Ovary (tissue), 9 donors: Measurements from ENCODE around the gene DXO. TPM values are rescaled to one million over a fixed set of nuclear protein-coding genes. Genes with fewer than 3 reads are reported as not detected.

Experiments
- DNase-seq, 5 donors: peaks; one replicate each; pipeline ENCODE4 v3.0.0-alpha.2; 2019 to 2020
- H3K27ac ChIP-seq, 2 donors: fragments of 200-600 bp; one replicate each; pipeline versions ENCODE4 v1.5.1 to v1.8.0; 2019 to 2022
- H3K27me3 ChIP-seq: fragments of 200-600 bp; one replicate; pipeline ENCODE4 v1.8.0; 2022
- H3K36me3 ChIP-seq: fragments of 200-600 bp; sonication (generic); one replicate; pipeline ENCODE4 v1.5.1; 2019
- H3K4me1 ChIP-seq: one replicate; pipeline ENCODE4 v1.8.1; 2013; ENCODE audit warnings: mild to moderate bottlenecking, moderate library complexity; ENCODE audit not compliant: insufficient read depth
- H3K4me3 ChIP-seq: fragments of 200-600 bp; sonication (generic); one replicate; pipeline ENCODE4 v1.5.1; 2017
- H3K9me3 ChIP-seq, 2 donors: fragments of 200-600 bp in 1 of 2; sonication (generic) in 1 of 2; one replicate each; pipeline versions ENCODE4 v1.5.1 to v1.8.1; 2013 to 2019; ENCODE audit warnings: mild to moderate bottlenecking in 1 of 2, moderate library complexity in 1 of 2
- CTCF ChIP-seq, 3 donors: fragments of 450-650 bp in 2 of 3; fragments of 200-600 bp in 1 of 3; IDR thresholded peaks; one replicate each; pipeline versions ENCODE4 v1.5.1 to v1.8.0; 2016 to 2022; ENCODE audit warnings: antibody characterized with exemption in 3 of 3, mild to moderate bottlenecking in 1 of 3
- EP300 ChIP-seq: sonication (generic); formaldehyde crosslinking; IDR thresholded peaks from one replicate; pipeline ENCODE4 v1.6.1; 2017; ENCODE audit warnings: antibody characterized with exemption
- POLR2A ChIP-seq: fragments of 450-650 bp; IDR thresholded peaks from one replicate; pipeline ENCODE4 v1.6.1; 2017; ENCODE audit warnings: antibody characterized with exemption, mild to moderate bottlenecking, moderate library complexity
- WGBS, 3 donors: extraction: QIAGEN DNeasy Blood & Tissue Kit in 1 of 3; methylation state at CpG; one replicate each; pipeline versions ENCODE4 v1.1.5 to v1.1.7; 2013 to 2017; 5-methylcytosine and 5-hydroxymethylcytosine counted together
- intact Hi-C, 4 donors: fragments of 100-400 bp; cut with DNase I; formaldehyde crosslinking; loops; one replicate each; pipeline versions ENCODE4 v1.11.0 to v1.15.1; 2022 to 2023
- polyA plus RNA-seq, 2 donors: library from polyadenylated mRNA; stranded (reverse); fragments of 200-250 nt in 1 of 2; fragments of 350-450 nt in 1 of 2; fragmentation: Illumina TruSeq in 1 of 2; extraction: RNeasy Lipid Tissue Mini Kit (QIAGEN cat#74804) in 1 of 2; gene quantifications; one replicate each; pipeline ENCODE4 v1.2.3, GENCODE V29; 2013 to 2014
- total RNA-seq, 7 donors: library from RNA; depleted of rRNA in 2 of 7; stranded (reverse); fragments of >200 nt in 2 of 7; fragmentation: NEBNext Ultra II Directional in 3 of 7; extraction: Animal tissue kit (Norgen Biotek cat#: 25700) in 3 of 7; gene quantifications; one replicate each; pipeline versions ENCODE4 v1.1.0 to v1.2.4, GENCODE V29; 2016 to 2023
- donor health status: DM: no; HTN: no; CAD: no; lungs with moderate emphysema.
- donor health status: DM: no; HTN: no; CAD: no.
- donor health status: Bipolar disorder and iron deficiency.
- donor health status: DM: yes; HTN: yes; CAD: no.
- donor health status: DM: no; HTN: no; CAD: no.
- donor health status: DM: yes; HTN: yes; CAD: no.

DXO gene
- total and polyA plus RNA-seq, 9 donors, result 11.7 to 42.8 (median 26.7) TPM

GRCh38 chr6:31972709-31973350 is 892 bp upstream of the DXO start:
- H3K4me3 ChIP-seq, result peak overlapping the region; percentile 79
- H3K27me3 ChIP-seq, result no peaks in the 10 kb centered on the region
- intact Hi-C loops, result no loop called here
- peak overlapping the region; percentile 96 to 97 for H3K27ac ChIP-seq
- no peaks in the 10 kb centered on the region for H3K36me3 ChIP-seq
- peaks cover 4% of the 10 kb centered on the region for H3K4me1 ChIP-seq
- no peak for TF ChIP-seq POLR2A
- TF ChIP-seq CTCF (IDR thresholded peaks at IDR 0.05), result no peak
- no peak for TF ChIP-seq EP300
- DNase-seq, result peak in 1 of 5 donors; percentile 21
- no peaks in the 10 kb centered on the region for H3K9me3 ChIP-seq
- 5 to 8% (median 7%) methylated on average over 19 of the region's 19 CpGs for WGBS, 3 donors

- H3K9me3 ChIP-seq, result no peaks in the 10 kb centered on the region
- H3K36me3 ChIP-seq, result no peaks in the 10 kb centered on the region
- peak in 1 of 5 donors; percentile 54 for DNase-seq
- WGBS, 3 donors, result 6 to 20% (median 13%) methylated on average over 29 of the region's 29 CpGs
- no peaks in the 10 kb centered on the region for H3K27me3 ChIP-seq
- no peak for TF ChIP-seq CTCF (IDR thresholded peaks at IDR 0.05)
- no peak for TF ChIP-seq EP300
- TF ChIP-seq POLR2A, result no peak
- H3K4me1 ChIP-seq, result peaks cover 4% of the 10 kb centered on the region
- intact Hi-C loops, result no loop called here
- peak overlapping the region; percentile 79 for H3K4me3 ChIP-seq
- peak overlapping the region; percentile 96 to 97 for H3K27ac ChIP-seq
Measured at GRCh38 chr6:31971279-31971992, 502 bp downstream of the DXO start.

GRCh38 chr6:31970604-31971271 is 1.2 kb downstream of the DXO start:
- peak overlapping the region; percentile 96 to 97 for H3K27ac ChIP-seq
- 47 to 69% (median 56%) methylated on average over 15 to 18 of the region's 18 CpGs for WGBS, 3 donors
- H3K9me3 ChIP-seq, result no peaks in the 10 kb centered on the region
- peak in 1 of 5 donors; percentile 53 for DNase-seq
- H3K27me3 ChIP-seq, result no peaks in the 10 kb centered on the region
- peaks cover 4% of the 10 kb centered on the region for H3K4me1 ChIP-seq
- intact Hi-C loops, result no loop called here
- H3K36me3 ChIP-seq, result no peaks in the 10 kb centered on the region
- peak overlapping the region; percentile 79 for H3K4me3 ChIP-seq
- TF ChIP-seq CTCF (IDR thresholded peaks at IDR 0.05) (no peak), POLR2A (no peak), EP300 (no peak)

GRCh38 chr6:31969712-31970603 is 2.0 kb downstream of the DXO start:
- intact Hi-C loops, result loop anchor here in 1 of 4 donors (10.0 kb wide), 1 partner anchor 295 kb away; no protein-coding TSS in a partner anchor
- Histone ChIP-seq H3K27me3 (no peaks in the 10 kb centered on the region), H3K4me3 (no peak overlapping the region), H3K4me1 (peaks cover 4% of the 10 kb centered on the region), H3K27ac (peak overlapping the region in 1 of 2 donors; percentile 97), H3K36me3 (no peaks in the 10 kb centered on the region), H3K9me3 (no peaks in the 10 kb centered on the region)
- DNase-seq, result no peak
- WGBS, 3 donors, result 49 to 60% (median 52%) methylated on average over 17 of the region's 17 CpGs
- TF ChIP-seq CTCF (IDR thresholded peaks at IDR 0.05) (no peak), POLR2A (no peak), EP300 (no peak)
